HG03280 (cell line): ENCODE data around the gene JAM2.
"Not testable (repeated sequence)": the region's sequence is repeated elsewhere in the genome, so short reads cannot be mapped to it uniquely, and the experiment has no call there.

Experiments
- ATAC-seq: cut with Tn5 transposase; IDR thresholded peaks from one replicate; pipeline ENCODE4 v1.9.1; 2021; ENCODE audit warnings: mild to moderate bottlenecking, moderate library complexity; ENCODE audit not compliant: unreplicated experiment

The JAM2 gene

GRCh38 chr21:25638660-25639550, at the start of gene JAM2:
TSS of gene JAM2 (plus strand) at chr21:25639258. CDS start at chr21:25639822, 564 bp downstream.
- ATAC-seq: peak; percentile 30

- ATAC-seq: no peak
Measured at GRCh38 chr21:25589887-25590286, 49.2 kb upstream of the JAM2 start.

DNA sequence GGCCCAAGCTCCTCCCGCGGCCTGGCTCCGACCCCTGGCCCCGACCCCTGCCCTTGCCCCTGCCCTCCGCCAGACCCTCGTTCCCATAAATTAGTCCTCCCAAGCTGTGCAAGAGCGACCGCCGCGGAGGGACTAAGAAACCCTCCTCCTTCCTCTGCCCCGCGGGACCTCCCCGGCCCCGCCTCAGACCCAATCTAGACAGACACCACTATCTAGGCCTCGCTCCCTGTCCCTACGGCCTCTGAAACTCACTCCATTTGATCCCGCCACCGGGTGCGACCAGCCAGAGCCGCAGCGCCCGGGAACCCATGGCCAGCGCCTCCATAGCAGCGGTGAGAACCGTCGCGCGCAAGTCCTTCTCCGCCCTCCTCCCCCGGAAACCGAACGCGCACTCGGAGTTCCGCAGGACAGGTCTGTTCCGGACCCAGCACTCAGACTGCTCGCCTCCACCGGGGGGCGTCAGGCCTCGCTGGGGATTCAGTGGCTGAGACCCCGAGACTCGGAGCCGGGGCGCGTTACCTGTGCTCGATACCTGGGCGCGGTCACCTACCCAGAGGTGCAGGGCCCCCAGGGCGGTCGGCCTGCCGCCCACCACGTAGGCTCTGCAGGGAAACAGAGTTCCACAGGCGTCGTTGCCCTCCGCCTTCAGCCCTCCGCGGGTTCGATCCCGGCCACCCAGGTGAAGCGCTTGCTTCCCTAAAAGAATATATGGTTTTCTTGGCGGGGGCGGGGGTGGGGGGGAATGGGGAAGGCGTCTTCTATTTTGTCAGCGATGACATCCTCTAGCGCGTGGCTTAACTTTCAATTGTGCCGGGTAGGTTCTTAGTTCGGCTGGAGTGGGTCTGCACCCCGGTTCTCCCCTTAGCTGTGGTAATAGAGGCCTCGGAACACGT, 31.7 kb upstream of the JAM2 start, which contains the start of gene MRPL39:
Gene MRPL39 (minus strand): TSS at position 331 of the 893 bp plus-strand sequence. CDS start 6 bp downstream, at position 325.
- ATAC-seq: peak; percentile 93

DNA sequence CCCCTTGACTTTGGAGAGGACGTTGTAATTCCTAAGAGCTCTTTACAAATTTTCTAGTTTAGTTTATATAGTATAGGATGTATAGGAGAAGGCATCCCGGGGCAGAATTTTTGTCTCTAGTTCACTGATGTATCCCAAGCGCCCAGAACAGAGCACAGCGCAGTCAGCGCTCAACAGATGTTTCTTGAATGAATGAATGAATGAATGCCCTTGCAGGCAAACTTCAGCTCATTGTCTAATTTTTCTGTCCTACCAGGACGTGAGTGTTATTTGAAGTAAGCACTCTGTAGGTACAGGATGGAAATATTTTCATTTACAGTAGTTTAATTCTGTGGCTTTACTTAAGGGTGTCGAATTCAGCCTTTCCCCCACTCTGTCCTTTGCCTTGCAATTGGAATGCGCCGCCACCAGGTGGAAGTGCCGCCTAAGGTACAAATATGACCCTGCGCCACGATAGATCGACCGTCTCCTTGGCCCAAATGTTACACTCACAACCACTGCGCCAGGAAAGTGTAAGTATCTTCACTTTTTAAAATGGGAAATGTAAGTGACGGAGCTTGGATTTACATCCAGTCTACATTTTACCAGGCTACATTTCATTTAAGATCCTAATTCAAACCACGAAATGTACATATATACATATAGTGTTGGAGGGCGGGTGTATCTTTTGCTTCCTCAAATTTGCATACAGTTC, 30.9 kb upstream of the JAM2 start:
- peak; percentile 70 for ATAC-seq

DNA sequence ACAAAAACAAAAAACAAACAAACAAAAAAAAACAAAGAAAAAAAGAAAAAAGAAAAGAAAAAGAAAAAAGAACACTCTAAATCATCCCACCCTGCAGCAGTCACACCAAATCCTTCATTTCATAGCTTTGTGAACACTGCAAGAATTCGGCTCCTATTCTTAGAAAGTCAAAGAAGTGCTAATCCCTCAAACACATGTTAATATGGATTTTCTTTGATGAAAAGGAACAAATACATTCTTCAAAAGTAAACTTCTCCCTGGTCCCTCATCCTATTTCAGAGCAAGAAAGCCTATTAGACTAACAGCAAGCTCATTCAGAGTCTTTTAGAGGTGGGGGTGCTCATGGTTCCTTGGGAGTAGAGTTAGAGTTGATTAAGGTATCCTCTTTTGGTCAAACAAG, 24.6 kb upstream of the JAM2 start:
- ATAC-seq: no peak

- no peak for ATAC-seq
Measured at GRCh38 chr21:25615880-25616279, 23.2 kb upstream of the JAM2 start.

DNA sequence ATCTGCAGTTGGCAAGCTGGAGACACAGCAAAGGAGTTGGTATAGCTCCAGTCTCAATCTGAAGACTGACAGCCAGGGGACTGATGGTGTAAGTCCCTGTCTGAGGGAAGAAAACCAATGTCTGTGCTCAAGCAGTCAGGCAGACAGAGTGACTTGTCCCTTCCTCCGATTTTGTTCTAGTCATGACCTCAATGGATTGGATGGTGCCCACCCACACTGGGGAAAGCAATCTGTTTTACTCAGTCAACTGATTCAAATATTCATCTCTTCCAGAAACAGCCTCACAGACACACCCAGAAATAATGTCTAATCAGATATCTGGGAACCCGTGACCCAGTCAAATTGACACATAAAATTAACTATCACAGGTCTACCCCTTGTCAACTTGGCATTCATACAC, 19.9 kb upstream of the JAM2 start:
- no peak for ATAC-seq

GRCh38 chr21:25624511-25624910, 14.5 kb upstream of the JAM2 start:
- no peak for ATAC-seq

GRCh38 chr21:25625036-25625435, 14.0 kb upstream of the JAM2 start:
- ATAC-seq: no peak

DNA sequence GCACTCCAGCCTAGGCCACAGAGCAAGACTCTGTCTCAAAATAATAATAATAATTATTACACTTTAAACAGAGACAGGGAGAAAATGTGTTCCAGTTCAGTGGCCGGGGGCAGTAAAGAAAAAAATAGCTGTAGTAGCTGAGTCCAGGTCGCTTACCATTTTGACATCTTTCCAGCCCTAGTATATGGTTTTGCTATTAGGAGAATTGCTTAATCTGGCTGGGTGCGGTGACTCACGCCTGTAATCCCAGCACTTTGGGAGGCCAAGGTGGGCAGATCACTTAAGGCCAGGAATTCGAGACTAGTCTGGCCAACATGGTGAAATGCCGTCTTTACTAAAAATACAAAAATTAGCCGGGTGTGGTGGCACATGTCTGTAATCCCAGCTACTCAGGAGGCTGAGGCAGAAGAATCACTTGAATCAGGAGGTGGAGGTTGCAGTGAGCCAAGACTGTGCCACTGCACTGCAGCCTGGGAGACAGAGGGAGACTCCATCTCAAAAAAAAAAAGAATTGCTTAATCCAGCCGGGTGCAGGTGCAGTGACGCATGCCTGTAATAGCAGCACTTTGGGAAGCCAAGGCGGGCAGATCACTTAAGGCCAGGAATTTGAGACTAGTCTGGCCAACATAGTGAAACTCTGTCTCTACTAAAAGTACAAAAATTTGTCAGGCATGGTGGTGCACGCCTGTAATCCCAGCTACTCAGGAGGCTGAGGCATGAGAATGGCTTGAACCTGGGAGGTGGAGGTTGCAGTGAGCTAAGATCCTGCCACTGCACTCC, 13.1 kb upstream of the JAM2 start:
- not testable (repeated sequence) for ATAC-seq

- ATAC-seq: no peak
Measured at GRCh38 chr21:25626757-25627156, 12.3 kb upstream of the JAM2 start.

- ATAC-seq: no peak
Measured at GRCh38 chr21:25632296-25632695, 6.8 kb upstream of the JAM2 start.

- ATAC-seq: no peak
Measured at GRCh38 chr21:25635310-25635709, 3.7 kb upstream of the JAM2 start.

GRCh38 chr21:25636727-25637126, 2.3 kb upstream of the JAM2 start:
- ATAC-seq: no peak

DNA sequence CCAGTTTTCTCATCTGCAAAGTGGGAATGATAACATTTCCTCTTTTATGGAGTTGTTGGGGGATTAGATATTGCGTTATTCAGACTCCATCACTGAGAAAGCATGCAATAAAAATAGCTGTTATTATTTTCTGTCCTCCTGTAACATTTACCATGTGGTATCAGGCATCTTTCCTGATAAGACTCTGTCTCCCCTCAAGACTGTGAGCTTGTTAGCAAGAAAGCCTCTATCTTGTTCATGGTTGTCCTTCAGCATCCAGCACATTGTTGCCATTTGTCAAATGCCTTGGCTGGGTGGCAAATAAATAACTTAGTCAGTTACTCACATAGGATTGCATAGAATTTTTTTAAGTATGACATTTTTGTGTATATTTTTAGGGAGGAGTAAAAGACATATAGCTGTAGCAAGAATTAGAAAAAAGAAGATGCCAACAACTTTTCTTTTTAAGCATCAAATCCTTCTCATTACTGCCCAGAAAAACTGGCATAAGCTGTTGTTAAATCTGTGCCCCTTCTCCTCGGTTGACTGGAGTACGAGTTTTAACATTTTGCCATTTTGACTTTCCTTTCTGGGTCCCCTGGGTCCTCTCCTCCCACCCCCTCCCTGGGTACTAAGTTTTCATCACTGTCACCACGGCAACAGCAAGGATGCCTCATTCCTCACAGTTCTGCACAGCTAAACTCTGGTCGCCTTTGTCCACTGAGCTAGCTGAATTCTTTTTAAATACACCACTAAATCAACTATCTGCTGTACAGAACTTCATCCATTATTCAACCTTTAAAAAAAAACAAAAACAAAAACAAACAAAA, 1.0 kb upstream of the JAM2 start:
- no peak for ATAC-seq

GRCh38 chr21:25639551-25640201, 618 bp downstream of the JAM2 start:
- peak; percentile 71 for ATAC-seq

GRCh38 chr21:25640202-25640942, 1.3 kb downstream of the JAM2 start:
- peak; percentile 1 for ATAC-seq

GRCh38 chr21:25640943-25641292, 1.9 kb downstream of the JAM2 start:
- ATAC-seq: no peak
